Measurements from ENCODE around the gene ARID1B.

ARID1B gene

GRCh38 chr6:156825475-156825874, 48.3 kb downstream of the ARID1B start:
- DNase-seq (ENCODE audit: low read depth), result no peak

DNA sequence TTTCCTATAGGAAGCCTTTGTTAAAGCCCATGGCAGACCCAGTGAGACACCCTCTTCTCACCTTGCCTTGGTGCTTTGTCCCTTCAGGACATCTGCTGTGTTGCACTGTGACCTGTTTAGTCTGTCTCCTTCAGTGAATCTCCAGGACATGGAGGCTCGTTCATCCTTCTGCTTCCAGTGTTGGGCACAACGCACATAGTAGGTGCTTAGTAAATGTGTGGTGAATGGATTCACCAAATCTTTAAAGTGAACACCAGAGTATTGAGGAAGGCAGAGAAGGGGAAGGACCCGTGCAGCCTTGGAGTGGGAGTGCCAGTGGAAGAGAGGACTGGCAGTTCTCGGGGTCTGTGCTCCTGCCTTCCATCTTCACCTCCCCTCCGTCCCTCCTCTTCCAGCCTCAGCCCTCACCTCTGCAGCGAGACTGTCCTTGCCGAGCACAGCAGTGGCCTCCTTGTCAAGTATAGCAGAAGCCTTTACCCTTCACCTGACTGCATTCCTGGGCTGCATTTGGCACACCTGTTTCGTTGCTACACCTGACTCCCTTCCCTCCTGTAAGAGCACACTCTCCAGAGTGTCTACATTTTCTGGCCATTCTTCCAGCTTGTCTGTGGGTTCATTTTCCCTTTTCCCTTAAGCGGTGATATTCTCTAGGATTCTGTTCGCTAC, 49.2 kb downstream of the ARID1B start:
- DNase-seq (ENCODE audit: low read depth), result no peak

GRCh38 chr6:156827382-156827781, 50.2 kb downstream of the ARID1B start:
- DNase-seq (ENCODE audit: low read depth), result no peak

- DNase-seq (ENCODE audit: low read depth), result no peak
Observed at GRCh38 chr6:156828280-156828703, 51.1 kb downstream of the ARID1B start.

DNA sequence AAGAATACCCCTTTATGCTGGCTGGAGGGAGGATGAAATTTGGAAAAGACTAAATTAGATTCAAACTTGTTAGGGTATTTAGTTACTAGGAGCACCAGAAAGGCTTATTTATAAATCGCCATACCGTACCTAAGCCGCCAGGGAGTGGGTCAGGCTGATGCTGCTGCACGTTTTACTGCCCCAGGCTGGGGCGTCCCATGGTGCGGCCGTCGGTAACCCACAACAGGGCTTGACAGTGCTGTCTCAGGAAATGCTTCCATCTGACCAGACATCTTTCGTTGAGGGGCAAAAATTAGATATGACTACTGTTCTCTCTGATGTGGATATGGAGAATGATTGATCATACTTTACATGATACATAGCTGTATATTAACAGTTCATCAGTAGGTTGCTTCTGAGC, 52.9 kb downstream of the ARID1B start:
- DNase-seq (ENCODE audit: low read depth), result no peak

- no peak for DNase-seq (ENCODE audit: low read depth)
Observed at GRCh38 chr6:156832231-156832647, 55.1 kb downstream of the ARID1B start.

DNA sequence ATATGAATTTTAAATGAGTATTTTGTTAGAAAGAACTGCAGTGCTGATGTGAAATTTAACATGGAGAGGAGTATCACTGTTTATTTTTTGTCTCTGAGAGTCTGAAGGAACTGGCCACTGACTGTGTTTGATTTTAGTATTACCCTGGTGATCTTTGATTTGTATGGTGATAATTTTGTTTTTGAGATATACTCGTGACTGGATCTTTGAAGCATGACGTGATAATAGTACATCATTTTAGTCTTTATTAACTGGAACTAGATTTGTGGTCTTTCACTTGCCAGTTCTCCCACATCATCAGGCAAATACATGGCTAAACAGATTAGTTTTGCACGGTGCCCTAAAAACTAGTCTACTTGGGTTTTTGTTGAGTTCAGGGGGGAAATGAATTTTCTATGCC, 55.5 kb downstream of the ARID1B start:
- DNase-seq (ENCODE audit: low read depth), result no peak

DNA sequence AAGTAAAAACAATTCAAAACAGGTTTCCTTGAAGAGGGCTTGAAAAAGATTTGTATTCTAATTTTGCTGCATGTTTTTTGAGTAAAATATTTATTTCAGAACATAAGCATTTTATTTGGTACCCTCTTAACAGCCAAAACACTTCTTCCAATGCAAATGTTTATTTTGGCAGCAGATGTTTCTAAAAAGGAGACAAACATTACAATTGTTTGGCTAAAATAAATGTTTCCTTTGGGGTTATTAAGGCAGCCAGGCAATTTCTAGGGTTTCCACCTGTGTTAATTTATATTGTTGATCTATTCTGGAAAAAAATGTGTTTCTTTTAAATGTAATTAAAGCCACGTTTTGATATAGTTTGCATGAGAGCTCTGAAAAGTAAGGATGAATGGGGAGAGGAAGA, 56.6 kb downstream of the ARID1B start:
- no peak for DNase-seq (ENCODE audit: low read depth)

- no peak for DNase-seq (ENCODE audit: low read depth)
Observed at GRCh38 chr6:156839129-156839528, 62.0 kb downstream of the ARID1B start.

- DNase-seq (ENCODE audit: low read depth), result no peak
Observed at GRCh38 chr6:156839591-156840001, 62.4 kb downstream of the ARID1B start.

DNA sequence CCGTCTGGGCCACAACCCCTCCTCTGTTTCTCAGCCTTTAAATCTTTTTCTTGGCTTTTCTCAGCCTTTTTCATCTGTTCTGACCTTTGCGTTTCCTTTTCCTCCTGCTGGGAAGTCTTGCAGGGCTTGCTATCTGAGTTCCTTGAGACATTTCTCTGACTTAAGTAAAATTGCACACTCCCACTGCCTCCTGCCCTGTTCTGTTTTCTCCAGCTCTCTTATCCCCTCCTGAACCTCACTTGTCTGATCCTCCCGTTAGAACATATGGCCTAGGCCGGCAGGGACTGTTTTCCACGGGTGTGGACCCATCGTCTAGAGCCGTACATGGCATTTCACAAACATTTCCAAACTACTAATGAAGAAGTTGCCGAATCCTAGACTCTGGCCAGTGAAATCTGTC, 63.0 kb downstream of the ARID1B start:
- no peak for DNase-seq (ENCODE audit: low read depth)

DNA sequence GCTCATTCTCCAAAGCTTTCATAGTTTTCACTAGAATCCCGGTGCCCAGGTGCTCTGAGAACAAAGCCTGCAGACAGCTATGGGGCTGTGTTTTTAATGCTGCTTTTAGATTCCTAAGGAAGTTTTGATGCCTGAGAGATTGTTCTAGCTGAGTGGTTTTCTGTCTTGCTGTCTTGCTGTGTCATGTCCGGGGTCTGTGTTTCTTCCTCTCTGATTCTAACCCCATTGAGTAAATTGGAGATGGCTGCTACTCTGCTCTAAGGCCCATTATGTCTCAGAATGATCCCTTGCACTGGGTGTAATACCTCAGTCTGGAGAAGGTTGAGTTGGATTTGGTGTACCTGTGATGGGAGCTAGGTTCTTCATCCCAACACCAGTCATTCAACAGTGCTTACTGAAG, 63.4 kb downstream of the ARID1B start:
- DNase-seq (ENCODE audit: low read depth), result no peak

DNA sequence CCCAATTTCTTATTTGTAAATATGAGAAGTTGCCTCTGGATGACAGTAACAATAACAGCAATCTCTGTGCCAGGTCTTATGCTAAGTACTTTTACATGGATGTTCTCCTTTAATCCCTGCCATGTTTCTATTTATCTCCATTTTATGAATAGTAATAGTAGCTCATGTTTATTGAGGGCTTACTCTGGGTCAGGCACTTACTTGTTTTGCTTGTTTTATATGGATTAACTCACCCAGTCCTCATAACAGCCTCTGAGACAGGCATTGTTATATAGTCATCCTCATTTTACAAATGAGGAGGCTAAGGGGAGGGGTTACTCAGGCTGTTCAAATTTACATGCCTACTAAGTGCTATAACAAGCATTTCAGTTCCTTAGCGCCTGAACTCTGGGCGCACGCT, 64.3 kb downstream of the ARID1B start:
- no peak for DNase-seq (ENCODE audit: low read depth)

- no peak for DNase-seq (ENCODE audit: low read depth)
Observed at GRCh38 chr6:156842598-156843250, 65.5 kb downstream of the ARID1B start.

GRCh38 chr6:156844089-156844488, 66.9 kb downstream of the ARID1B start:
- DNase-seq (ENCODE audit: low read depth), result no peak

- DNase-seq (ENCODE audit: low read depth), result no peak
Observed at GRCh38 chr6:156845454-156846155, 68.4 kb downstream of the ARID1B start.

DNA sequence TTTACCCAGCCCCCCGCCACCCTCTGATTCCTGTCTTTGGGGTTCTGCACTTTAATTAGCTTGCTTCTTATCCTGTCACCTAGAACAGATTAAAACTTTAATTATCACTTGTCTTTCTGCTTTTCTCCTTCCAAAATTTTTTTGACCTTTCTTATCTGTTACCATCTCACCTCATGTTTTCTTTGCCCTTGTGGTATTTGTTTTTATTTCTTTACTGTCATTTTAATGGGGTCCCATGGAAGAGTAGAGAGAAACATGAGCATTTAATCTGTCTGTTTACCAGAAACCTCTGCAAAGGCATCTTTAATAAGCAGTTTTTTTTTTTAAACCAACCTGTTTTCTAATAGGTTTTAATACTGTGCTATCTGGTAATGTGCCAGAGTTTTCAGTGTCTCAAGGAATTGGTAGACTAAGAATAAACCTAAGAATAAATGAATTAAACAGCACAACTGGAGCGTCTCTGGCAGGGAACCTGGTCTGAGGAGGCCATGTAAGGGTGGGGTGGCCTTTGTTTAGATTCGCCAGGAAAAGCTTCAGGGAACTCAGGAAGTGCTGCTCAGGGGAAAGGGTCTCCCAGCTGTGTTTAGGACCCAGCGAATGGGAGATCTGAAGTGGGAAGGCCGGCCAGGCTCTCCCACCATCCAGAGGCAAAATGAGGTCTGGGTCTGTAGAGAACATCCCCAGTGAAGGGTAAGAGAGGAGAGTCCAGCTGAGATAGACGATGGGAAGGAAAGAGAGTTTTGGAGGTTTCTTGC, 69.8 kb downstream of the ARID1B start:
- no peak for DNase-seq (ENCODE audit: low read depth)

GRCh38 chr6:156848123-156848522, 70.9 kb downstream of the ARID1B start:
- no peak for DNase-seq (ENCODE audit: low read depth)

DNA sequence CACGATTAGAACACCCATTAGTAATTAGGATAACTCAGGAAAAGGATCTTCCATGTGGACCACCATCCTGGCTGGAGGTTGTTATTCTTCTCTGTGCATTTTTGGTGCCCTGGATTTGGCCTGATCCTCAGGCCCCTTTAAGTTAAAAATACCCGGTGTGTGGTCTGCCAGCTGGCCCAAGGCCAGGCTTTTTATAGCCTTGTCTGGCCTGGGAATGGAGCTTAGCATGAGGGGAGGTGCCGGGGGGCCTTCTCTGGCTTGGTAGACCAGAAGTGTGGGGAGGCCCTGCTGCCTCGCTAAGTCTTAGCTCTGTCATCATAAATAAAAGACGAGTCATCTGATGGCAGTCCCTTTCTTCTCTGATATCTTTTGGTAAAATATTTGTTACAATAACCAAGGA, 71.4 kb downstream of the ARID1B start:
- DNase-seq (ENCODE audit: low read depth), result no peak

DNA sequence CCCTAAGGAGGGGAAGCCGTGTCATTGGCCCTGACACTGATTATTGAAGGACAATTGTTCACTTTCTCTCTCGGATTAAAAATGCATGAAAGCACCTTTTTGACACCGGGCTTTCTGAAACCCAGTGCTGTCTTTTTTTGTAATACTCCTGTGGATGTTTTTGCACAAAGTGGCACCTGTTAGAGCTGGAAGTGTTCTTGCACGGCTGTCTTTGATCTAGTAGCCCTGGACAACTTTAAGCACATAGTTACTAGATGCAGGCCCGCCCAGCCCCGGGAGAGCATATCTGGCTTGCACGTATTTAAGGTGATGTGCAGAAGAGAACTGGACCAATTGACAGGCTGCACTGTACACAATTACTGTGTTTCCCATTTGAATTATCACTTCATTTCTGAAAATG, 72.6 kb downstream of the ARID1B start:
- no peak for DNase-seq (ENCODE audit: low read depth)

DNA sequence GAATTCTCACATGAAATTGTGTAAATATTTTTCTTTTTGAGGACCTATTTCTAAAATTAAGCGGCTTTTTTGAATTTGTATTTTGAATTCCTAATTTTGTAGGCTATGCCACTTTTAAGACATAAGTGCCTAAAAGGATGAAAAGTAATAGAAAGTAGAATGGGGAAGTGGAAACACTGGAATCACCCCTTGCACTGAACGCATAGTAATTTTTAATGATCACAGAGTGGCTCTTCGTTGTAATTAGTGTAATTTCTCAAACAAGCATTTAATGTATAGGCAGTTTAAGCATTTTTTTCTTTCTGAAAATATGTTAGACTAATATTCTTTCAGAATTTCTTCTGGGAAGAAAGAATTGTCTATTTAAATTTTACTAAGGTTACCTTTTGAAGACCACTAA, 73.2 kb downstream of the ARID1B start:
- no peak for DNase-seq (ENCODE audit: low read depth)

DNA sequence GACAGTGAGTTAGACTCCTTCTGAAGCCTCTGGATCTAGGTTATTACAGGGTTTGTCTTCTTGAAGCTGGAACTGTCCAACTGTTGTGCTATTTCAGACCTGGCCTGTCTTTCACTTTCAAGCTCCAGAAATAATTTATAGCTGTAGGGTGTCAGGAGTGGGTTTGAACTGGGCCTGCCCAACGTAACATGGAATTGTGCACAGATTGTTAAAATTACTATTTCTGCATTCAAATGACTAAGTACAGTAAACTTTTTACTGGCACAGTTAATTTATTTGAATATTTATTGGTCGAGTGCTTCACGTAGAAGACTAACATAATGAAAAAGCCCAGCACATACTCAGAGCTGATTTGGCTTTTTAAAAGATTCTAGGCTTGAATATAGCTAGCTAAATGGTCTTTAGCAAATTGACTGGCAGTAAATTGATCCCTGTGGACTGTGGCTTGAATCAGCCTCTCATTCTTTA, 74.3 kb downstream of the ARID1B start:
- no peak for DNase-seq (ENCODE audit: low read depth)
